ENCODE measurements around the gene DMD.

Gene DMD

DNA sequence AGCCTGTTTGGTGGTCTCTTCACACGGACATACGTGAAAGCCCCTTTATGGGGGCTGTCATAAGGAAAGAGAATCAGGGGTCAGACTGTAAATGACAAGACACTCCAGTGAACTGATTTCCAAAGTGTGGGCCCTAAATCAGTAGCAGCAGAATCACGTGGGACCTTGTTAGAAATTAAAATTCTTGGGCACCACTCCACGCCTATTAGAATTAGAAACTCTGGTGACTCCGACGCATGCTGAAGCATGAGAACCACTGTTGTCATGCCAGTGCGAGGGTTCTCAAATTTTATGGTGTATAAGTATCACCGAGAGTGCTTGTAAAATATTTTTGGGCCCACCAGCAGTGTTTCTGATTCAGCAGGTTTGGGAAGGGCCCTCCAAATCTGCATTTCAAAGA is 672.8 kb downstream of the DMD start:
- Histone ChIP-seq H3F3A (ENCODE audit: low read depth) (no peaks in the 10 kb centered on the region), H4K20me1 (ENCODE audit: insufficient read depth, low read length, poor library complexity, severe bottlenecking) (no peaks in the 10 kb centered on the region), H2AFZ (ENCODE audit: low read length) (no peak overlapping the region), H3K9me2 (replicated peaks; ENCODE audit: low read depth, low read length) (no peaks in the 10 kb centered on the region), H3K4me3 (ENCODE audit: low read length, poor library complexity, severe bottlenecking) (no peak overlapping the region), H3K27me3 (ENCODE audit: insufficient read depth, low read length, poor library complexity, severe bottlenecking) (no peaks in the 10 kb centered on the region), H3K9ac (ENCODE audit: low read depth, low read length, poor library complexity, severe bottlenecking) (no peak overlapping the region), H3K9me3 (ENCODE audit: insufficient read depth, low read depth, low read length) (no peaks in the 10 kb centered on the region), H3K36me3 (ENCODE audit: insufficient read depth, low read length) (no peaks in the 10 kb centered on the region), H3K79me2 (ENCODE audit: insufficient read depth, low read length) (no peaks in the 10 kb centered on the region), H3K4me1 (ENCODE audit: insufficient read depth, low read length, poor library complexity, severe bottlenecking) (no peaks in the 10 kb centered on the region), H3K4me2 (ENCODE audit: low read depth, low read length, poor library complexity, severe bottlenecking) (no peak overlapping the region)
- TF ChIP-seq EZH2phosphoT487 (IDR thresholded peaks at IDR 0.05; ENCODE audit: borderline replicate concordance) (no peak), CTCF (conservative IDR thresholded peaks at IDR 0.05; ENCODE audit: low read length) (no peak)

DNA sequence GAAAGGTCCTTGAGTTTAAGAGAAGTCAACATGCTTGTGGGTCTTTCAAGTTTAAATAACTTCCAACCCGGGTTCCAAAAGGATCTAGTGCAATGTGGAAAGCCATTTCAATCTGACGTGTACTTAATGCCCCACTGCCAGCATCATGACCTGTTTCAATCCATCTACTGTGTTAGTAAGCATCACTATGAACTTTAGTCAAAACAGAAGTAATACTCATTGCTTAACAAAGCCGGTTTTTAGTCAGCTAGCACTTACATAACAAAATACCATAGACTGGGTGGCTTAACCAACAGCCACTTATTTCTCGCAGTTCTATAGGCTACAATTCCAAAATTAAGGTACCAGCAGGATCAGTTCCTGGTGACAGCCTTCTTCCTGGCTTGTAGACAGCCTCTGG is 677.5 kb downstream of the DMD start:
- Histone ChIP-seq H3K9me3 (ENCODE audit: insufficient read depth, low read depth, low read length) (no peaks in the 10 kb centered on the region), H3K27me3 (ENCODE audit: insufficient read depth, low read length, poor library complexity, severe bottlenecking) (no peaks in the 10 kb centered on the region), H2AFZ (ENCODE audit: low read length) (no peak overlapping the region), H3K9ac (ENCODE audit: low read depth, low read length, poor library complexity, severe bottlenecking) (no peak overlapping the region), H3K4me1 (ENCODE audit: insufficient read depth, low read length, poor library complexity, severe bottlenecking) (no peaks in the 10 kb centered on the region), H3K4me2 (ENCODE audit: low read depth, low read length, poor library complexity, severe bottlenecking) (no peak overlapping the region), H3K4me3 (ENCODE audit: low read length, poor library complexity, severe bottlenecking) (no peak overlapping the region), H3K9me2 (replicated peaks; ENCODE audit: low read depth, low read length) (no peaks in the 10 kb centered on the region), H4K20me1 (ENCODE audit: insufficient read depth, low read length, poor library complexity, severe bottlenecking) (no peaks in the 10 kb centered on the region), H3K36me3 (ENCODE audit: insufficient read depth, low read length) (no peaks in the 10 kb centered on the region), H3K79me2 (ENCODE audit: insufficient read depth, low read length) (no peaks in the 10 kb centered on the region), H3F3A (ENCODE audit: low read depth) (no peaks in the 10 kb centered on the region)
- TF ChIP-seq EZH2phosphoT487 (IDR thresholded peaks at IDR 0.05; ENCODE audit: borderline replicate concordance) (no peak), CTCF (conservative IDR thresholded peaks at IDR 0.05; ENCODE audit: low read length) (no peak)

DNA sequence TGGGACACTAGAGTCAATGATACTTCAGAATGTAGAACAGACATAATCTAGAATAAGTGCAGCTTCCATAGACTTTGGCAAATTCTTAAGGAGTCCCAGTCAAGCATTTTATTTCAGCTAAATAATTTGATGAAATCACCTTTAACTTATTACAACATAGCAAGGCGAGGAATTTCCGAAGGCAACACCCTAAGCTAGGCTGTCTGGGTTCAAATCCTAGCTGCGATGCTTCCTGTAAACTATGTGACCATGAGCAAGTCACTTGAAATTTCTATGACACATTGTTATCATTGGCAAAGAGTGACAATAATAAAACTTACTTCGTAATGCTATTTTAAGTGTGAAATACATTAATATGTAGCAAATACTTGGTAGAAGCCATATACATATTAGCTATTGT is 679.1 kb downstream of the DMD start:
- Histone ChIP-seq H3K9ac (ENCODE audit: low read depth, low read length, poor library complexity, severe bottlenecking) (no peak overlapping the region), H3K9me3 (ENCODE audit: insufficient read depth, low read depth, low read length) (no peaks in the 10 kb centered on the region), H3F3A (ENCODE audit: low read depth) (no peaks in the 10 kb centered on the region), H3K79me2 (ENCODE audit: insufficient read depth, low read length) (no peaks in the 10 kb centered on the region), H3K36me3 (ENCODE audit: insufficient read depth, low read length) (no peaks in the 10 kb centered on the region), H3K4me3 (ENCODE audit: low read length, poor library complexity, severe bottlenecking) (no peak overlapping the region), H3K9me2 (replicated peaks; ENCODE audit: low read depth, low read length) (no peaks in the 10 kb centered on the region), H3K4me1 (ENCODE audit: insufficient read depth, low read length, poor library complexity, severe bottlenecking) (no peaks in the 10 kb centered on the region), H3K4me2 (ENCODE audit: low read depth, low read length, poor library complexity, severe bottlenecking) (no peak overlapping the region), H3K27me3 (ENCODE audit: insufficient read depth, low read length, poor library complexity, severe bottlenecking) (no peaks in the 10 kb centered on the region), H4K20me1 (ENCODE audit: insufficient read depth, low read length, poor library complexity, severe bottlenecking) (no peaks in the 10 kb centered on the region), H2AFZ (ENCODE audit: low read length) (no peak overlapping the region)
- TF ChIP-seq CTCF (conservative IDR thresholded peaks at IDR 0.05; ENCODE audit: low read length), result no peak
